NCI-H2029 treated with DMSO at 0.1 percent for 48 hours (cell line): Measurements from ENCODE around the gene SERPINB5.
"Not testable (repeated sequence)": the region's sequence is repeated elsewhere in the genome, so short reads cannot be mapped to it uniquely, and the experiment has no call there.

Experiments
- DNase-seq: peaks from one replicate; lab custom pipeline; 2025; lab: John Stamatoyannopoulos, UW

The SERPINB5 gene, protein sequence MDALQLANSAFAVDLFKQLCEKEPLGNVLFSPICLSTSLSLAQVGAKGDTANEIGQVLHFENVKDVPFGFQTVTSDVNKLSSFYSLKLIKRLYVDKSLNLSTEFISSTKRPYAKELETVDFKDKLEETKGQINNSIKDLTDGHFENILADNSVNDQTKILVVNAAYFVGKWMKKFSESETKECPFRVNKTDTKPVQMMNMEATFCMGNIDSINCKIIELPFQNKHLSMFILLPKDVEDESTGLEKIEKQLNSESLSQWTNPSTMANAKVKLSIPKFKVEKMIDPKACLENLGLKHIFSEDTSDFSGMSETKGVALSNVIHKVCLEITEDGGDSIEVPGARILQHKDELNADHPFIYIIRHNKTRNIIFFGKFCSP

GRCh38 chr18:63476668-63477067 is at the start of gene SERPINB5:
Gene SERPINB5 (plus strand): TSS chr18:63476958. CDS start chr18:63484429, 7,471 bp downstream.
- peak; percentile 10 for DNase-seq

DNA sequence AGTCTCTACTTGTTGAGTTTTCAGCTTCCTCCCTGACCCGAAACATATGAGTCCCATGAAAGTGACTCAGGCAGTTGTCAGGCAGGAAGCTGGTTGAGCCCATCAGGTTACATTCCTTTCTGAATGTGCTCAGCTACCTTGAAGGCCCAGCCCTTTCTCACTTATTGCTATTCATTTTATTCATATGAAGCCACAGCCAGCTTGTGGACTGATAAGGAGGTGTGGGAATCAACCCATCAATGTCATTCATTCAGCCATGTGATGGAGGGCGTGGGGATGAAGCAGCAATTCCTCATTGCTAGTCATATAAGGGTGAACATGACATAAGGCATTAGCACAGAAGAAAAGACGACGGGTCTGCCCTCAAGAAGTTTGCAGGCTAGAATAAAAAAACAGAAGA is 49.2 kb upstream of the SERPINB5 start:
- no peak for DNase-seq

GRCh38 chr18:63430526-63430925 is 46.2 kb upstream of the SERPINB5 start:
- no peak for DNase-seq

- no peak for DNase-seq
Observed at GRCh38 chr18:63431180-63431579, 45.6 kb upstream of the SERPINB5 start.

- no peak for DNase-seq
Observed at GRCh38 chr18:63433334-63433866, 43.4 kb upstream of the SERPINB5 start.

- DNase-seq = no peak
Observed at GRCh38 chr18:63438181-63438580, 38.6 kb upstream of the SERPINB5 start.

GRCh38 chr18:63439334-63439733 is 37.4 kb upstream of the SERPINB5 start:
- DNase-seq = peak; percentile 5

DNA sequence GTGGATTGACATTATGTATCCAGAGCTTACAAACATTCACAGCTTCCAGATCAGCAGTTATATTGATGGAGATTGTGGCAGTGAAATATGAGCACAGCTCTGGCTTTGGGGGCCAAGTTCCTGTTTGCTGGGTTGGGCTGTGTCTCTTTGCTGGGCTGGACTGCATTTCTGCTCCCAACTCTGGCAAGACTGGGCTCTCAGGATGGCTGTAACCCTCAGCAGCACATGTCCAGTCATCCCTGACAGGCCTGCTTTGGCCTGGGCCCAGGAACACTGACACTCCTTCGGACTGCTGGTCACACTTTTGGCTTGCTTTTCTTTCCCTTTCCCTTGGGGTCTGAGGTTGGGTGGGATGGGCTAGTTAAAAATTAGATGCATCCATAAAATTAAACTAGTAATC is 36.5 kb upstream of the SERPINB5 start:
- DNase-seq = no peak

- no peak for DNase-seq
Observed at GRCh38 chr18:63440881-63441280, 35.9 kb upstream of the SERPINB5 start.

GRCh38 chr18:63443829-63444228 is 32.9 kb upstream of the SERPINB5 start:
- DNase-seq = no peak

GRCh38 chr18:63444580-63444979 is 32.2 kb upstream of the SERPINB5 start:
- no peak for DNase-seq

- no peak for DNase-seq
Observed at GRCh38 chr18:63445037-63445436, 31.7 kb upstream of the SERPINB5 start.

- DNase-seq = no peak
Observed at GRCh38 chr18:63446266-63446665, 30.5 kb upstream of the SERPINB5 start.

DNA sequence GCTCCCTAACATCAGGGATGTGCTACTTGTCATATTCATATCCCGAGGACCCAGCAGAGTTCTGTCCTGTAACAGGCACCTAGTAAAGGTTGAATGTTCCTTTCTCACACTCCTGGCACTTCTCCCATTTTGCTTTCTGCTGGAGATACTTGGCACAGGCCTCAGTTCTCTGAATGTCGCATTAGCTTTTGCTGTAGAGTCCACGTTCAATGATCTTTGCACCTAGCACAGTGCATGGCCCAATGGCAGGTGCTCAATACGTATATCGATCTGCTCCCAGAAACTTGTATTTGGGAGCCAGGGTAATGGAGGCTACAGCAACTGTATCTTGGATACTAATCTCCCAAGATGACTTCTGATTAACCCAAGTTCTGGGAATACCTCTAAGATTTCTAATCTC is 29.7 kb upstream of the SERPINB5 start:
- no peak for DNase-seq

DNA sequence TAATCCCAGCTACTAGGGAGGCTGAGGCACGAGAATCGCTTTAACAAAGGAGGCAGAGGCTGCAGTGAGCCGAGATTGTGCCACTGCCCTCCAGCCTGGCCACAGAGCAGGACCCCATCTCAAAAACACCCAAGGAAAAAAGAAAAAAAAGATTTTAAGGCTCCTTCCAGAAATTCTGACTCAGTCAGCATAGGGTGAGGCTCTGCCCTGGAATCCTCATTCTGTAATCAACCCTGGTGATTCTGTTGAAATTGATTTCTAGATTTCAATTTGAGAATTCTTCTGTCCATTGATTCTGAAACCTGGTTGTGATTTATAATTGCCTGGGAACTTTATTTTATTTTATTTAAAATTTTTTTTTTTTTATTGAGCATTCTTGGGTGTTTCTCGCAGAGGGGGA is 27.3 kb upstream of the SERPINB5 start:
- DNase-seq = no peak

GRCh38 chr18:63451799-63452660 is 24.7 kb upstream of the SERPINB5 start:
- DNase-seq = no peak

DNA sequence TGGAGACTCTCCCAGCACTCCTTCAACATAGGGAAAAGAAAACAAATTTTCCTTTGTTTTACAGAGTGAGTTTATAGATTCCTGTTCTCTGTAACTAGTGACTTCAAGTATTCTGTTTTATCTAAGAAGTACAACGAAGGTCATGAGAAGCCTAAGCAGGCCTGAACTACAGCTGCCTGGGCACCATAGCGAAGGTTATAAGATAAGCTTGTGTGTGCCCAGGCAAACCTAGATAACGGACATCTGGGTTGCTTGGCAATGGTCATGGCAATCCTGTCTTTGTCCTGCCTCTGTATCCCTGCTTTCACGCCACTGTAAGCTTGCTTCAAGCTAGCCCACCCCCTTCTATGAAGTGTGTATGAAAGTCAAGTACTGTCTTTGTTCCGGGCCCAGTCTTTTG is 24.0 kb upstream of the SERPINB5 start:
- DNase-seq = not testable (repeated sequence)

- no peak for DNase-seq
Observed at GRCh38 chr18:63454497-63454896, 22.3 kb upstream of the SERPINB5 start.

DNA sequence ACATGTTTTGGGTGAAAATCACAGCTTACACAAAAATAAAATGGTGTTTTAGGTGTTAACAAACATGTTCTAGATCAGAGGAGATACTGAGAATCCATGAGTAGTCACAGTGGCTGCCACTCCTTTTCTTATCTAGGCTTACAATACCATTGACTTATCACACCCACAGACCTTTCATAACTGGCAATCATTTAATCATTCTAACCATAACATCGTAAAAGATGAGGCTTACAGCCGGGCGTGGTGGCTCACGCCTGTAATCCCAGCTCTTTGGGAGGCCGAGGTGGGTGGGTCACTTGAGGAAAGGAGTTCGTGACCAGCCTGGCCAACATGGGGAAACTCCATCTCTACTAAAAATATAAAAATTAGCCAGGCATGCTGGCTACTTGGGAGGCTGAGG is 18.8 kb upstream of the SERPINB5 start:
- DNase-seq = no peak

GRCh38 chr18:63460414-63460813 is 16.3 kb upstream of the SERPINB5 start:
- DNase-seq = no peak

GRCh38 chr18:63464434-63464833 is 12.3 kb upstream of the SERPINB5 start:
- DNase-seq = no peak

GRCh38 chr18:63465059-63465458 is 11.7 kb upstream of the SERPINB5 start:
- DNase-seq = no peak

DNA sequence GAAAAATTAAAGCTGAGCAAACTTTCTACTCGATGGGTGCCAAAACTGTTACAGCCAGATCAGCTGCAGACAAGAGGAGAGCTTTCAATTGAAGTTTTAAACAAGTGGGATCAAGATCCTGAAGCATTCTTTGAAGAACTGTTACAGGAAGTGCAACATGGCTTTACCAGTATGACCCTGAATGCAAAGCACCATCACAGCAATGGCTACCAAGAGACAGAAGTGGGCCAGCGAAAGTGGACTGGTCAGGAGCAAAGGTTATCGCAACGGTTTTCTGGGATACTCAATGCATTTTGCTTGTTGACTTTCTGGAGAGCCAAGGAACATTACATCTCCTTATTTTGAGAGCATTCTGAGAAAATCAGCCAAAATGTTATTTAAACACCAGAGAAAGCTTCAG is 9.1 kb upstream of the SERPINB5 start:
- DNase-seq = no peak
